Measurements from ENCODE around the gene IDI1.
"Not testable (repeated sequence)": the region's sequence is repeated elsewhere in the genome, so short reads cannot be mapped to it uniquely, and the experiment has no call there.

Gene IDI1

GRCh38 chr10:1063232-1063865 is 14.4 kb upstream of the IDI1 start:
- DNase-seq (ENCODE audit: low spot score) = no peak

GRCh38 chr10:1061930-1062774 is 13.2 kb upstream of the IDI1 start:
- no peak for DNase-seq (ENCODE audit: low spot score)

- DNase-seq (ENCODE audit: low spot score) = no peak
Observed at GRCh38 chr10:1059902-1060301, 11.0 kb upstream of the IDI1 start.

- DNase-seq (ENCODE audit: low spot score) = no peak
Observed at GRCh38 chr10:1058017-1058416, 9.1 kb upstream of the IDI1 start.

DNA sequence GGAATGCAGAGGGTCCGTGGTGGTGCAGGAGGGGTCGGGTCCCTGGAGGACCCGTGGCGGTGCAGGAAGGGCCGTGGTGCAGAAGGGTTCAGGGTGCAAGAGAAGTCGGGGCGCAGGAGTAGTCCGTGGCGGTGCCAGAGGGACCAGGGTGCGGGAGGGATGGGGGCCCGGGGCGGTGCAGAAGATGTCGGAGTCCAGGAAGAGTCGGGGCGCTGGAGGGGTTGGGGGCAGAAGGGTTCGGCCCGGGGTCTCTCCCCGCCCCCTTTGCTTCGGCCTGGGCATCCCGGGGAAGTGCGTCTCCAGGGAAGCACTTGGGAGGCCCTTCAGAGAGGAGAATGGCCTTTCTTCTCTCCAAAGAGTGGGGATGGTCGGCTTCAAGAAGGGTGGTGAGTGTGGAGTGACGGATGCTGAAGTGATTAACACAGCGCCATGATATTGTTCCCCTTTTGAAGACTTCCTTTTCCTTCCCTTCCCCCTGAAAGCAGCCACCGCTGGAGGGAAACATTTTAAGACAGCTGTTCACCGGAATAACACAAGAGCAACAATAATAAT is 8.3 kb upstream of the IDI1 start:
- DNase-seq (ENCODE audit: low spot score) = no peak

- peak; percentile 98 for DNase-seq (ENCODE audit: low spot score)
Observed at GRCh38 chr10:1056326-1057105, 7.6 kb upstream of the IDI1 start, which contains the start of gene WDR37. Gene WDR37, plus strand, starts transcription at chr10:1056385. Its CDS starts 15,771 bp downstream, at chr10:1072156.

DNA sequence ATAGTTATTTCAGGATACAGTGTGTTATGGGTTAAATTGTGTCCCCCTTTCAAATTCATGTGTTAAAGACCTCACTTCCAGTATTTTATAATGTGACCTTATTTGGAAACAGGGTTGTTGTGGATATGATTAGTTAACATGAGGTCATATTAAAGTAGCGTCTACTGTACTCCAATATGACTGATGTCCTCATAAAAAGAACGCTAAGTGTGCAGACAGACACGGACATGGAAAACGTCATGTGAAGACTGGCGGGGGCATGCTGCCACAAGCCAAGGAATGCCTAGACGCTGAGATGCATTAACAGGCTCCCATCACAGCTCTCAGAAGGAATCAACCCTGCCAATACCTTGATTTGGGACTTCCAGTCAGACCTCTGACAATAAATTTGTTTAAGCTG is 5.8 kb upstream of the IDI1 start:
- DNase-seq (ENCODE audit: low spot score) = no peak

DNA sequence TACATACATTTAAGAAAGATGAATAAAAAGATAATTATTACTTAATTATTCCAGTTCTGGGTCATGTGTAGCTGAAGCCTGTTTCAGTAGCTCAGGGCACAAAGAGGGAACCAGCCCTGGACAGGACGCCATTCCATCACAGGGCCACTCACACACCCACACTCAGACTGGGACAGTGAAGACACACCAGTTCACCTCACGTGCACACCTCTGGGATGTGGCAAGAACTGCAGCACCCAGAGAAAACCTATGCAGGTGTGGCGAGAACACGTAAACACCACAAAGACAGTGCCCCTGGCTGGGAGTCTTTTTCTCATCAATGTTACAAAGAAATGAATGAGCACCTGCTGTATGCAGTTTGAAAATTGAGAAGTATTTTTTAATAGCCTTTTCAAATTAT is 1.6 kb upstream of the IDI1 start:
- DNase-seq (ENCODE audit: low spot score) = no peak

GRCh38 chr10:1050145-1050544 is 1.2 kb upstream of the IDI1 start:
- DNase-seq (ENCODE audit: low spot score) = no peak

DNA sequence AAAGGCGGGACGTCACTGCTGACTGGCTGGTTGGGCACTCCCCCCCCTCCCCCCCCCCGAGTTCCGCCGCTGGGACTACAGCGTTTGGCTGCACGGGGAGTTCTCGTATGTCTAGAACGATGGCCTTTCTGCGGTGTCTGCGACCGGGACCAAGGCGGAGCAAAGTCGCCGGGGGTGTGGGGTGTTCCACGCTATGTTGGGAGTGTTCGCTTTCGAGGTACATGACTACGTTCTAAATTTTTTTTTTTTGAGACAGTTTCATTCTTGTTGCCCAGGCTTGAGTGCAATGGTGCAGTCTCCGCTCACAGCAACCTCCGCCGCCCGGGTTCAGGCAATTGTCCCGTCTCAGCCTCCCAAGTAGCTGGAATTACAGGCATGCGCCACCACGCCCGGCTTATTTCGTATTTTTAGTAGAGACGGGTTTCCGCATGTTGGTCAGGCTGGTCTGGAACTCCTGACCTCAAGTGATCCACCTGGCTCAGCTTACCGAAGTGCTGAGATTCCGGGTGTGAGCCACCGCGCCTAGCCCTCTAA is 573 bp upstream of the IDI1 start:
- no peak for DNase-seq (ENCODE audit: low spot score)

DNA sequence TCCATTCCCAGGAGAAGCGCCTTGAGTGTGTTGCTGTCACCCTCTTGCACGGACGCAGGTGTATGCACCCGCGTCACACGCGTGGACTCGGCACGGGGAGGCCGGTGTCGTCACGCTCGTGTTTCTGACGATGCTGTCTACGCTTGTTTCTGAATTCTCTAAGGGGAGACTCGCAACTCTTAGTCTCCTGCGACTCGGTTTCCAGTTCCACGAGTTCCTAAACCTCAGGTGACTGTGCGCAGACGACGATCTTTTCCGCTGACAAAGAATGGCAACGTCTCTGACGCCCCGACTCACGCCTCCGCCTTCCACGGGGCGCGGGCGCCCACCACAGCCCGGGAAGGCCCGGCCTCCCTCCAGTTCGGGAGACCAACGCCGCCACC is 579 bp downstream of the IDI1 start:
- peak; percentile 38 for DNase-seq (ENCODE audit: low spot score)

- no peak for DNase-seq (ENCODE audit: low spot score)
Observed at GRCh38 chr10:1047937-1048336, 982 bp downstream of the IDI1 start.

DNA sequence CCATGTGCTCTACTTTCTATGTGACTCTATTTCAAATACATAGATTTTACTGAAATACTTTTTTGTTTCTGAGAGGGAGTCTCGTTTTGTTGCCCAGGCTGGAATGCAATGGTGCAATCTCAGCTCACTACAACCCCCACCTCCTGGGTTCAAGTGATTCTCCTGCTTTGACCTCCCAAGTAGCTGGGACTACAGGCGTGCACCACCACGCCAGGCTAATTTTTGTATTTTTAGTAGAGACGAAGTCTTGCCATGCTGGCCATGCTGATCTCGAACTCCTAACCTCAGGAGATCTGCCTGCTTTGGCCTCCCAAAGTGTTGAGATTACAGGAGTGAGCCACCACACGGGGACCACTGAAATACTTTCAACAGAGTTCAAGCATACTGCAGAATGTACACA is 3.5 kb downstream of the IDI1 start:
- DNase-seq (ENCODE audit: low spot score) = no peak

- DNase-seq (ENCODE audit: low spot score) = no peak
Observed at GRCh38 chr10:1044964-1045363, 4.0 kb downstream of the IDI1 start.

DNA sequence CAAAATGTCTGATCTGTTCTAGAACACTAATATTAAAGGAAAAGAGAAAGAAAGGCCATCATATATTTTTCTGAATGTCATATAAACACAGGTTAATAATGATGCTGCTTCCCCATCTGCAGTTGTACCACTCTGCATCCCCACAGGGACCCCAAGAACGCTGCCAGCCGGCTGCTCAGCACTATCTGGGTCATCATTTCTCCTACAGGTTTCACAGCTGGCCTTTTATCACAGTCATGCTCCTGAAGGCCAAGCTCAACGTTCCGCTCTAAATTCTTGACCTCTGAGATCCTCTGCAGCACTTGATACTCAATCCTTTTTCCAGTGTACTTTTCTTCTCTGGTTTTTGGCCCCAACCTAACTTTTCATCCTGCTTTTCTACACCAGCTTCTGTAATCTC is 4.8 kb downstream of the IDI1 start:
- no peak for DNase-seq (ENCODE audit: low spot score)

DNA sequence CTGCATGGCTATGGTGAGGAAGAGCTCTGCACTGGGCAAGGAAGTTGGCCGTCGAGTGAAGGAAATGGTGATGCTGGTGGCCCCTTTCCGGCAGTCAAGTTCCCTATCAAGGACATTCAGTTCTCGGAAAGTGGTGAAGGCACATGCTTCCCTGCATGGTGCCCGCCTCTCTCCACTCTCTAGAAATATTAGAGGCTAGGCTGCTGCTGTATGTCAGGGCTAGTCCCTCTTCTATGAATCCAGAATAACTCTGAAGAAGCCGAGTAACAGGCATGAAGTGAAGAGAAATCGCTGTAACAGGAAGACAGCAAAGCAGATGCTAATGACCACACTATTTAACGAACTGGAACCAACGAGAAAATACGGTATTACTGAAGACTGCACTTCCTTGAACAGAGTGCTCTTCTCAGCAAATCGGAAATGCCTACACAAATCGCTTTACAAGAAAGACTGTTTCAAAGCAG is 5.4 kb downstream of the IDI1 start:
- DNase-seq (ENCODE audit: low spot score) = no peak

- DNase-seq (ENCODE audit: low spot score) = no peak
Observed at GRCh38 chr10:1041514-1041913, 7.4 kb downstream of the IDI1 start.

DNA sequence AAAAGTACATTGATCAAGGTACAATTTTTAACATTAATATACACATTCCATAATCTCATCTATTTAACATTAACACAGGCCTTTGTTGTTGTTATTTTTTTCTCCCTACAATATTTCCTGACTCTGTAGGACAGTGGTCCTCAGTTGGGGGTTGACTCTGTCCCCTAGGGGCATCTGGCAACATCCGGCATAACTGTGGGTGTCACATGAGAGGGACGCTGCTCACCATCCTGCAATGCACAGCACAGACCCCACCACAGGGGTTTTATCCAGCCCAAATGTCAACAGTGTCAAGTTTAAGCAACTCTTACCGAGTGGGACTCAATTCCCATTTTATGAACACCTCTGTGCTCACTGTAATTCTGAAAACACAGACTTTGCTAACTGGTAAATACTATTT is 8.8 kb downstream of the IDI1 start:
- DNase-seq (ENCODE audit: low spot score) = no peak

DNA sequence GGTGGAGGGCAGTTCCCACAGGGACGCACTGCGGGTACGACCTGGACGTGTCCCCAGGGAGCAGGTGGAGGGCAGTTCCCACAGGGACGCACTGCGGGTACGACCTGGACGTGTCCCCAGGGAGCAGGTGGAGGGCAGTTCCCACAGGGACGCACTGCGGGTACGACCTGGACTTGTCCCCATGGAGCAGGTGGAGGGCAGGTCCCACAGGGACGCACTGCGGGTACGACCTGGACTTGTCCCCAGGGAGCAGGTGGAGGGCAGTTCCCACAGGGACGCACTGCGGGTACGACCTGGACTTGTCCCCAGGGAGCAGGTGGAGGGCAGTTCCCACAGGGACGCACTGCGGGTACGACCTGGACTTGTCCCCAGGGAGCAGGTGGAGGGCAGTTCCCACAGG is 10.2 kb downstream of the IDI1 start:
- DNase-seq (ENCODE audit: low spot score) = not testable (repeated sequence)

DNA sequence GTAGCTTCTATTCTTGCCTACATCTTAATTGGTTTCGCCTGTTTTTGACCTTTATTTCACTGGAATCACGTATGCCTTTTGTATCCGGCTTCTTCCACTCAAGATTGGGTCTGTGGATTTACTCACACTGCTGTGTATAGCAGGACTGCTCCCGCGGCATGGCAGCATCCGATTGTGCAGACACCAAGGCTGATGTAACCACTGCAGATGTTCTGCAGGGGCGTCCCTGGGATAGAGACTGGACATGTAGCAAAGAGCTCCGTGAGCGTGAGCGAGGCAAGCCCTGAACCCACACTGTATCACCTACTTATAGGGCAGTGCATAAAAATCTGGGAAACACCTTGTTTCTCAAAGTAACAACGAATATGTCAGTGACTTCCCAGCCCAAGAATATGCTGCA is 11.8 kb downstream of the IDI1 start:
- no peak for DNase-seq (ENCODE audit: low spot score)

DNA sequence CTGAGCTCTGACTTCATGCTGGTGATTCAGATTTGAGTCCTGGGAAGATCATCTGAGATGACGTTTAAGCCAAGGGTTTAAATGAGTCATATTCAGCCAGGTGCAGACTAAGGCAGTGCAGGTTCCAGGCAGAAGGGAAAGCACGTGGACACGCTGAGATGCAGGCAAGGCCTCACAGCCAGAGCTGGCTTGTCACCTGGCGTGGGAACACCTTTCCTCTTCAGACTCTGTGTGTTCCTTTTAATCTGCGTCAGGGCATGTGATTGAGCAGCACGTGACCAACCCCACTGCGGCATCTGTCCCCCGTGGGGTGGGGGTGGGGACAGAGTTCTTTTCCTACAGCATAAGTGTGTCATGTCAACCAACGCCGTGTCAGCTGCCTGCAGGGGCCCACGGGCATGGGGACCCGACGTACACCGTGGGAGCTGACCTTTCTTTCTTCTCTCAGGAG is 12.6 kb downstream of the IDI1 start:
- DNase-seq (ENCODE audit: low spot score) = no peak

DNA sequence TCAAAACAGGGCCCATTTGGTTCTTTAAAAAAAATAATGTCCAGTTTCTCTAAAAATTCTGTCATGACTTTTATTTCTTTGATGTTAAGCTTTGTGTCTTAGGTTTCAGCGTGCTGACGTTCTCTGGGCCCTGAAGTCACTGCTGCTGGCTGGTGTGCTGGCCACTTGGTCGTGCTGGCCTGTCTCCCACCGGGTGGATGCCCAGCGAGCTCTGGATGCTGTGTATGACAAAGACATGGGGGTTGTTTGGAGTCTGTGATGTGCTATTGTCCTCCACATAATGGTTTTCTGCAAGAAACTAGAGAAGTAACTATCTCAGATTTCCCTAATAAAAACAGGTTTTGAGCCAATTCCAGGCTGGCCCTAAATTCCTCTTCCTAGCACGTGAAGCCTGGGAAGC is 13.7 kb downstream of the IDI1 start:
- DNase-seq (ENCODE audit: low spot score) = no peak

All from D341Med (cell line).